B cell (primary cell): ENCODE results near the gene RPL36. TPM values are rescaled to one million over a fixed set of nuclear protein-coding genes. Genes with fewer than 3 reads are reported as not detected.

Experiments used
- ATAC-seq: fragments of 200-7000 bp; cut with Tn5 transposase; one replicate; pipeline ENCODE4 v1.10.0; 2021; ENCODE audit warnings: low read depth, mild to moderate bottlenecking, moderate number of reproducible peaks, moderate library complexity
- CTCF ChIA-PET: fragments of 350-600 bp; sonication (Branson Sonifier 250); formaldehyde crosslinking; loops from one replicate; lab custom pipeline; 2021; ENCODE audit warnings: antibody characterized with exemption, inconsistent platforms; lab: Charles Lee
- POLR2A ChIA-PET: fragments of 350-600 bp; sonication (Branson Sonifier 250); formaldehyde crosslinking; loops from one replicate; lab custom pipeline; 2021; ENCODE audit warnings: antibody characterized with exemption; lab: Charles Lee
- DNase-seq: peaks from one replicate; pipeline ENCODE4 v3.0.0; 2013
- H2AFZ ChIP-seq: 2 replicates; pipeline ENCODE4 v1.6.1; 2012; ENCODE audit warnings: mild to moderate bottlenecking, low read depth, low read length; ENCODE audit not compliant: insufficient read depth, poor library complexity, severe bottlenecking
- H3K27ac ChIP-seq, 2 donors: 1 replicate in 1 of 2; 2 replicates in 1 of 2; pipeline ENCODE4 v1.5.1; 2012 to 2013; ENCODE audit warnings: low read length in 2 of 2, mild to moderate bottlenecking in 2 of 2, moderate library complexity in 1 of 2
- H3K27me3 ChIP-seq, 4 experiments: fragments of 200-600 bp in 1 of 4; sonication (generic) in 1 of 4; replicated peaks in 1 of 4; 1 replicate in 2 of 4; 2 replicates in 2 of 4; pipeline versions ENCODE4 v1.6.1 to v1.7.0; 2013 to 2016; ENCODE audit warnings: low read length in 3 of 4, mild to moderate bottlenecking in 2 of 4, mixed read lengths in 1 of 4, moderate library complexity in 1 of 4; ENCODE audit not compliant: insufficient read depth in 4 of 4, control insufficient read depth in 3 of 4; ENCODE audit errors: control extremely low read depth in 1 of 4
- H3K36me3 ChIP-seq, 2 experiments: replicated peaks in 1 of 2; 1 replicate in 1 of 2; 2 replicates in 1 of 2; pipeline versions ENCODE4 v1.6.1 to v1.7.1; 2013; ENCODE audit warnings: low read length in 1 of 2; ENCODE audit not compliant: insufficient read depth in 2 of 2, control insufficient read depth in 1 of 2; ENCODE audit errors: control extremely low read depth in 1 of 2, extremely low read depth in 1 of 2
- H3K4me1 ChIP-seq, 2 donors: fragments of 200-600 bp in 1 of 2; sonication (generic) in 1 of 2; 1 replicate in 1 of 2; 2 replicates in 1 of 2; pipeline versions ENCODE4 v1.5.1 to v1.6.1; 2013 to 2017; ENCODE audit warnings: low read length in 2 of 2; ENCODE audit not compliant: control insufficient read depth in 2 of 2, insufficient read depth in 2 of 2
- H3K4me2 ChIP-seq: replicated peaks from 2 replicates; pipeline ENCODE3; 2012; ENCODE audit warnings: mild to moderate bottlenecking, low read depth, low read length; ENCODE audit not compliant: poor library complexity, severe bottlenecking
- H3K4me3 ChIP-seq, 5 experiments: fragments of 200-600 bp in 1 of 5; sonication (generic) in 1 of 5; 1 replicate in 3 of 5; 2 replicates in 2 of 5; pipeline versions ENCODE4 v1.5.1 to v1.7.0; 2011 to 2016; ENCODE audit warnings: low read length in 4 of 5, mild to moderate bottlenecking in 4 of 5, low read depth in 2 of 5, control low read depth in 1 of 5, moderate library complexity in 1 of 5; ENCODE audit not compliant: insufficient read depth in 1 of 5; ENCODE audit errors: control extremely low read depth in 1 of 5, extremely low read depth in 1 of 5
- H3K79me2 ChIP-seq: fragments of 200-600 bp; sonication (generic); one replicate; pipeline ENCODE4 v1.6.0; 2016; ENCODE audit warnings: low read length; ENCODE audit not compliant: control insufficient read depth, insufficient read depth
- H3K9ac ChIP-seq: fragments of 200-600 bp; sonication (generic); 2 replicates; pipeline ENCODE4 v1.6.1; 2017; ENCODE audit warnings: mild to moderate bottlenecking, low read length, moderate library complexity
- H3K9me3 ChIP-seq, 3 donors: one replicate each; pipeline versions ENCODE4 v1.6.1 to v1.7.1; 2013; ENCODE audit warnings: low read length in 2 of 3; ENCODE audit not compliant: control insufficient read depth in 2 of 3, insufficient read depth in 1 of 3; ENCODE audit errors: control extremely low read depth in 1 of 3
- H4K20me1 ChIP-seq: 2 replicates; pipeline ENCODE4 v1.6.0; 2012; ENCODE audit warnings: mild to moderate bottlenecking, low read length; ENCODE audit not compliant: insufficient read depth, control insufficient read depth, poor library complexity, severe bottlenecking
- H3K27ac Mint-ChIP-seq: one replicate; pipeline ENCODE4 v1.8.0; 2021; ENCODE audit warnings: mixed read lengths
- H3K27me3 Mint-ChIP-seq: one replicate; pipeline ENCODE4 v1.8.0; 2021; ENCODE audit warnings: mixed read lengths
- H3K4me1 Mint-ChIP-seq: one replicate; pipeline ENCODE4 v1.8.0; 2021; ENCODE audit warnings: mixed read lengths
- H3K4me3 Mint-ChIP-seq: one replicate; pipeline ENCODE4 v1.8.0; 2021; ENCODE audit warnings: mixed read lengths
- H3K9me3 Mint-ChIP-seq: one replicate; pipeline ENCODE4 v1.8.0; 2022; ENCODE audit warnings: mixed read lengths; ENCODE audit not compliant: insufficient read depth
- EZH2 ChIP-seq: IDR thresholded peaks from 2 replicates; pipeline ENCODE4 v1.6.1; 2012; ENCODE audit warnings: borderline replicate concordance, low read depth, mild to moderate bottlenecking, moderate library complexity, low read length; ENCODE audit not compliant: insufficient read depth, poor library complexity, severe bottlenecking
- WGBS: methylation state at CpG from one replicate; pipeline ENCODE4 v1.1.5; 2013; ENCODE audit warnings: missing lambda C conversion rate; ENCODE audit not compliant: insufficient coverage; 5-methylcytosine and 5-hydroxymethylcytosine counted together
- intact Hi-C: fragments of 100-400 bp; cut with micrococcal nuclease; formaldehyde crosslinking; loops from one replicate; pipeline ENCODE4 v1.10.0; 2022
- polyA plus RNA-seq: library from polyadenylated mRNA; depleted of rRNA; stranded (reverse); fragments of >200 nt; gene quantifications from 2 replicates; pipeline ENCODE4 v1.2.3, GENCODE V29; 2012
- total RNA-seq, 2 donors: library from RNA; stranded (reverse); fragments of 120-200 nt in 1 of 2; gene quantifications; 1 replicate in 1 of 2; 2 replicates in 1 of 2; pipeline versions ENCODE4 v1.2.3 to v1.2.4, GENCODE V29; 2013 to 2022
- TF ChIP-seq, protein P1 (sequence below): fragments of 200-600 bp; IDR thresholded peaks from one replicate; pipeline ENCODE4 v1.8.0; 2022; ENCODE audit warnings: antibody characterized with exemption, mild to moderate bottlenecking

RPL36 gene
- total and polyA plus RNA-seq, 2 donors (not counting 1 experiment from before 2014, with no cell fraction given) = 899 to 983 TPM

DNA sequence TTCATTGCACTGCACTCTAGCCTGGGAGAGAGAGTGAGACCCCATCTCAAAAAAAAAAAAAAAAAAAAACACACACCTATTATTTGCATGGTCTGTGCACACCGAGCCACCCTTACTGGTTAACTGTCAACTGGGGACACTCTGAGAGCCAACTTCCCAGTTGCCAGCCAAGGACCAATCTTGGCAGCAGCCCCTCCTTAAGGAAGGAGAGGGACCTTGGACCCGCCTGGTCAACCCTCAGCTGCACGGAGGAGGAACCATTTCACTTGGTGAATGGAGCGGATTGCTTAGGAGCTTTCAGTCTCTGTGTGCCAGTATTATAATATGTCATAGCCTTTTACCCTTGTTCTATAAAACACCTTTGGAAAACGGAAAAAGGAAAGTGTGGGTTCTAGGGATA, 34.7 kb upstream of the RPL36 start:
- intact Hi-C loops = no loop called here
- TF ChIP-seq EZH2 = no peak
- TF ChIP-seq, protein P1, sequence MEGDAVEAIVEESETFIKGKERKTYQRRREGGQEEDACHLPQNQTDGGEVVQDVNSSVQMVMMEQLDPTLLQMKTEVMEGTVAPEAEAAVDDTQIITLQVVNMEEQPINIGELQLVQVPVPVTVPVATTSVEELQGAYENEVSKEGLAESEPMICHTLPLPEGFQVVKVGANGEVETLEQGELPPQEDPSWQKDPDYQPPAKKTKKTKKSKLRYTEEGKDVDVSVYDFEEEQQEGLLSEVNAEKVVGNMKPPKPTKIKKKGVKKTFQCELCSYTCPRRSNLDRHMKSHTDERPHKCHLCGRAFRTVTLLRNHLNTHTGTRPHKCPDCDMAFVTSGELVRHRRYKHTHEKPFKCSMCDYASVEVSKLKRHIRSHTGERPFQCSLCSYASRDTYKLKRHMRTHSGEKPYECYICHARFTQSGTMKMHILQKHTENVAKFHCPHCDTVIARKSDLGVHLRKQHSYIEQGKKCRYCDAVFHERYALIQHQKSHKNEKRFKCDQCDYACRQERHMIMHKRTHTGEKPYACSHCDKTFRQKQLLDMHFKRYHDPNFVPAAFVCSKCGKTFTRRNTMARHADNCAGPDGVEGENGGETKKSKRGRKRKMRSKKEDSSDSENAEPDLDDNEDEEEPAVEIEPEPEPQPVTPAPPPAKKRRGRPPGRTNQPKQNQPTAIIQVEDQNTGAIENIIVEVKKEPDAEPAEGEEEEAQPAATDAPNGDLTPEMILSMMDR = no peak
- Histone ChIP-seq H3K4me3 (no peak overlapping the region), H3K27me3 (no peaks in the 10 kb centered on the region), H3K4me2 (no peak overlapping the region), H3K36me3 (peaks cover 8 to 87% of the 10 kb centered on the region in 2 experiments), H3K4me1 (no peaks in the 10 kb centered on the region), H3K9me3 (no peaks in the 10 kb centered on the region), H3K79me2 (peaks cover 54% of the 10 kb centered on the region), H3K27ac (no peak overlapping the region), H2AFZ (no peak overlapping the region), H4K20me1 (peaks cover 32% of the 10 kb centered on the region), H3K9ac (no peak overlapping the region)
- Mint-ChIP-seq H3K27ac (no peak overlapping the region), H3K27me3 (no peaks in the 10 kb centered on the region), H3K4me1 (no peaks in the 10 kb centered on the region), H3K9me3 (no peaks in the 10 kb centered on the region), H3K4me3 (no peak overlapping the region)
- ChIA-PET POLR2A (no interaction called here), CTCF (interaction anchor here (0.6 kb wide), 1 partner anchor 626 kb away, joined by 3 read pairs; no protein-coding TSS in a partner anchor)
- DNase-seq (no peak), ATAC-seq (no peak)
- no CpG with 5 or more reads among the region's 5 CpGs for WGBS

GRCh38 chr19:5661483-5661882, 28.6 kb upstream of the RPL36 start:
- peaks cover 38% of the 10 kb centered on the region for H4K20me1 ChIP-seq

More at GRCh38 chr19:5661483-5661882, 28.6 kb upstream of the RPL36 start:
- no peak overlapping the region for H3K4me2 ChIP-seq
- peaks cover 0 to 4% (median 0%) of the 10 kb centered on the region in 3 donors for H3K9me3 ChIP-seq
- H3K36me3 ChIP-seq = peaks cover 3 to 85% of the 10 kb centered on the region in 2 experiments
- no peak overlapping the region for H3K4me3 ChIP-seq
- DNase-seq = no peak
- no peaks in the 10 kb centered on the region for H3K27me3 Mint-ChIP-seq
- peaks cover 24% of the 10 kb centered on the region for H3K79me2 ChIP-seq
- no peak overlapping the region for H2AFZ ChIP-seq
- no peaks in the 10 kb centered on the region for H3K9me3 Mint-ChIP-seq
- WGBS = 99% methylated on average over 42 of the region's 42 CpGs
- ChIA-PET CTCF (no interaction called here), POLR2A (no interaction called here)
- H3K27ac ChIP-seq = no peak overlapping the region
- no peaks in the 10 kb centered on the region for H3K27me3 ChIP-seq
- TF ChIP-seq EZH2 = no peak
- TF ChIP-seq, protein P1 = no peak
- no peak for ATAC-seq
- H3K9ac ChIP-seq = no peak overlapping the region
- no peaks in the 10 kb centered on the region for H3K4me1 Mint-ChIP-seq
- no peaks in the 10 kb centered on the region for H3K4me1 ChIP-seq
- H3K27ac Mint-ChIP-seq = no peak overlapping the region
- no peak overlapping the region for H3K4me3 Mint-ChIP-seq
- intact Hi-C loops = no loop called here
